Keratinocyte (primary cell): ENCODE results near the gene HOXB6. TPM values are rescaled to one million over a fixed set of nuclear protein-coding genes. Genes with fewer than 3 reads are reported as not detected.

Experiments
- DNase-seq: peaks from one replicate; pipeline ENCODE4 v3.0.0-alpha.2; 2011; ENCODE audit warnings: low read depth, missing footprints, low spot score
- FAIRE-seq: peaks from 2 replicates; lab custom pipeline; 2011; peaks lifted over from hg19 to GRCh38; lab: Jason Lieb, UNC
- H2AFZ ChIP-seq: 2 replicates; pipeline ENCODE4 v1.6.0; 2012; ENCODE audit warnings: low read length, control low read depth, inconsistent platforms; ENCODE audit not compliant: control insufficient read depth
- H3K27ac ChIP-seq: 2 replicates; pipeline ENCODE4 v1.5.1; 2011; ENCODE audit warnings: low read length; ENCODE audit not compliant: control insufficient read depth, insufficient read depth
- H3K27me3 ChIP-seq: 3 replicates; pipeline ENCODE4 v1.6.0; 2011; ENCODE audit warnings: low read length; ENCODE audit not compliant: control insufficient read depth, insufficient read depth; ENCODE audit errors: extremely low read depth
- H3K36me3 ChIP-seq, 2 experiments: 2 replicates in 1 of 2; 3 replicates in 1 of 2; pipeline ENCODE4 v1.5.1; 2011; ENCODE audit warnings: low read length in 2 of 2, mild to moderate bottlenecking in 1 of 2; ENCODE audit not compliant: control insufficient read depth in 2 of 2, insufficient read depth in 2 of 2; ENCODE audit errors: extremely low read depth in 1 of 2
- H3K4me1 ChIP-seq: 3 replicates; pipeline ENCODE4 v1.5.1; 2011; ENCODE audit warnings: low read length; ENCODE audit not compliant: control insufficient read depth, insufficient read depth; ENCODE audit errors: extremely low read depth
- H3K4me2 ChIP-seq: 3 replicates; pipeline ENCODE4 v1.6.0; 2011; ENCODE audit warnings: low read depth, low read length; ENCODE audit not compliant: control insufficient read depth, insufficient read depth; ENCODE audit errors: extremely low read depth
- H3K4me3 ChIP-seq, 3 experiments: fragments of 200-600 bp in 1 of 3; sonication (generic) in 1 of 3; 2 replicates in 2 of 3; 3 replicates in 1 of 3; pipeline ENCODE4 v1.5.1; 2011 to 2016; ENCODE audit warnings: low read length in 3 of 3, mild to moderate bottlenecking in 3 of 3, control low read depth in 2 of 3, inconsistent platforms in 1 of 3, low read depth in 1 of 3, mixed read lengths in 1 of 3, mixed run types in 1 of 3, moderate library complexity in 1 of 3; ENCODE audit not compliant: control insufficient read depth in 2 of 3, insufficient read depth in 2 of 3; ENCODE audit errors: extremely low read depth in 1 of 3
- H3K79me2 ChIP-seq: 2 replicates; pipeline ENCODE4 v1.6.0; 2012; ENCODE audit warnings: low read length; ENCODE audit not compliant: control insufficient read depth, insufficient read depth
- H3K9ac ChIP-seq: 3 replicates; pipeline ENCODE4 v1.6.0; 2011; ENCODE audit warnings: low read length; ENCODE audit not compliant: control insufficient read depth, insufficient read depth; ENCODE audit errors: extremely low read depth
- H3K9me1 ChIP-seq: 3 replicates; pipeline ENCODE4 v1.6.0; 2011; ENCODE audit warnings: low read length; ENCODE audit not compliant: control insufficient read depth, insufficient read depth; ENCODE audit errors: extremely low read depth
- H3K9me3 ChIP-seq: 2 replicates; pipeline ENCODE4 v1.5.1; 2012; ENCODE audit warnings: low read depth, low read length; ENCODE audit not compliant: control insufficient read depth
- H4K20me1 ChIP-seq: 3 replicates; pipeline ENCODE4 v1.6.0; 2011; ENCODE audit warnings: low read length; ENCODE audit not compliant: control insufficient read depth, insufficient read depth; ENCODE audit errors: extremely low read depth
- CTCF ChIP-seq, 3 experiments: IDR thresholded peaks in 1 of 3; conservative IDR thresholded peaks in 1 of 3; optimal IDR thresholded peaks in 1 of 3; 2 replicates in 2 of 3; 3 replicates in 1 of 3; pipeline versions ENCODE3 to v1.5.1; 2011; ENCODE audit warnings: low read length in 3 of 3, mild to moderate bottlenecking in 3 of 3, moderate library complexity in 2 of 3, control low read depth in 1 of 3, inconsistent platforms in 1 of 3; ENCODE audit not compliant: insufficient read depth in 2 of 3; ENCODE audit errors: extremely low read depth in 1 of 3
- EZH2 ChIP-seq: IDR thresholded peaks from one replicate; pipeline ENCODE4 v1.6.1; 2012; ENCODE audit warnings: inconsistent platforms, mild to moderate bottlenecking, low read length, moderate library complexity
- dilution Hi-C: fragments of 300-500 bp; cut with MboI; formaldehyde crosslinking; loops from one replicate; pipeline ENCODE4 v1.7.0; 2020; ENCODE audit warnings: low sequenced_read_pairs; ENCODE audit not compliant: extremely low pct_ligation_motif_present
- polyA plus RNA-seq, 5 experiments: library from polyadenylated mRNA; depleted of rRNA in 3 of 5; stranded (reverse) in 3 of 5; stranded (forward) in 1 of 5; unstranded in 1 of 5; fragments of >200 nt; gene quantifications; 1 replicate in 1 of 5; 2 replicates in 3 of 5; 3 replicates in 1 of 5; pipeline versions ENCODE4 v1.2.1 to v1.2.3, GENCODE V29; 2011 to 2012; ENCODE audit warnings: missing spikeins in 2 of 5, low read depth in 1 of 5, low replicate concordance in 1 of 5

Gene HOXB6
- polyA plus RNA-seq, 1 donor (not counting 4 experiments of a cell fraction or from before 2014, with no cell fraction given), result 0.62 TPM

- H3K27me3 ChIP-seq, result peaks cover 99% of the 10 kb centered on the region
- FAIRE-seq (no peak), DNase-seq (no peak)
- H3K4me1 ChIP-seq, result peaks cover 4% of the 10 kb centered on the region
- H3K79me2 ChIP-seq, result no peaks in the 10 kb centered on the region
- dilution Hi-C loops, result no loop called here
- H3K9ac ChIP-seq, result no peak overlapping the region
- no peak overlapping the region for H3K27ac ChIP-seq
- TF ChIP-seq CTCF (optimal IDR thresholded peaks at IDR 0.05 in 1 of 3, IDR thresholded peaks at IDR 0.05 in 1 of 3, conservative IDR thresholded peaks at IDR 0.05 in 1 of 3; ENCODE audit: extremely low read depth in 1 of 3, insufficient read depth in 2 of 3, low read length in 3 of 3) (peak; percentile 87 to 92 (median 91)), EZH2 (peak; percentile 6)
- no peak overlapping the region for H3K4me3 ChIP-seq
- no peaks in the 10 kb centered on the region for H3K36me3 ChIP-seq
- no peaks in the 10 kb centered on the region for H4K20me1 ChIP-seq
- no peaks in the 10 kb centered on the region for H3K9me3 ChIP-seq
- no peak overlapping the region for H2AFZ ChIP-seq
- H3K9me1 ChIP-seq, result peaks cover 2% of the 10 kb centered on the region
- H3K4me2 ChIP-seq, result no peak overlapping the region
Measured at GRCh38 chr17:48618256-48618896, 13.6 kb upstream of the HOXB6 start.

GRCh38 chr17:48617471-48618255 is 12.9 kb upstream of the HOXB6 start:
- TF ChIP-seq EZH2 (peak; percentile 98), CTCF (optimal IDR thresholded peaks at IDR 0.05 in 1 of 3, IDR thresholded peaks at IDR 0.05 in 1 of 3, conservative IDR thresholded peaks at IDR 0.05 in 1 of 3; ENCODE audit: extremely low read depth in 1 of 3, insufficient read depth in 2 of 3, low read length in 3 of 3) (no peak)
- Histone ChIP-seq H3K4me1 (peaks cover 4% of the 10 kb centered on the region), H3K36me3 (no peaks in the 10 kb centered on the region), H3K27me3 (peaks cover 99% of the 10 kb centered on the region), H3K9me3 (no peaks in the 10 kb centered on the region), H3K4me2 (no peak overlapping the region), H3K79me2 (no peaks in the 10 kb centered on the region), H3K9me1 (peaks cover 2% of the 10 kb centered on the region), H2AFZ (no peak overlapping the region), H3K4me3 (no peak overlapping the region), H3K9ac (no peak overlapping the region), H3K27ac (no peak overlapping the region), H4K20me1 (no peaks in the 10 kb centered on the region)
- no peak for FAIRE-seq
- dilution Hi-C loops, result no loop called here
- no peak for DNase-seq
